ENCODE results near the gene OFD1.

DNA sequence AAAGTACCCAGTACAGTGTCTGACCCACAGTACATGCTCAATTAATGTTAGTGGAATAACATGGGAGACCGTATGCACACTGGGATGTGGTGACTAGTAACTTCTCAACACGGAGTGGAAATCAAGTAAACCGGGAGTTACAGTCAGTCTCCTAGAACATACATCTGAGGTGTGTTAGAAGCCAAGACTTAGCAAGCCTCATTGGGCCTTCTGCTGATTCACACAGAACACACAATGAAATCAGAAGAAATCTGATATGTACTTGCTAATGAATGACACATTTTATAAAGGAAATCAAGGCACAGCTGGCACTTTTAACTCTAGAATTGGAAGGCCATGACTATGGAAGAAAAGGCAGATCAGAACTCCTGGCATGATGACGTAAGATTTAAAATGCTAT lies 13.2 kb upstream of the OFD1 start:
- TF ChIP-seq POLR2AphosphoS5 (IDR thresholded peaks at IDR 0.05; ENCODE audit: low read depth, low read length) (no peak), POLR2A (IDR thresholded peaks at IDR 0.05; ENCODE audit: low read depth, low read length) (no peak)

Measured in GM12892 (cell line).